UCSD-AML1 (cell line): ENCODE data around the gene BCL2.
A peak's percentile ranks its signal among the peaks of the same experiment; 100 is the strongest.
"Not testable (repeated sequence)": the region's sequence is repeated elsewhere in the genome, so short reads cannot be mapped to it uniquely, and the experiment has no call there.

Experiments used
- DNase-seq: peaks from one replicate; lab custom pipeline; 2025; ENCODE audit not compliant: unreplicated experiment; lab: John Stamatoyannopoulos, UW

BCL2 gene

DNA sequence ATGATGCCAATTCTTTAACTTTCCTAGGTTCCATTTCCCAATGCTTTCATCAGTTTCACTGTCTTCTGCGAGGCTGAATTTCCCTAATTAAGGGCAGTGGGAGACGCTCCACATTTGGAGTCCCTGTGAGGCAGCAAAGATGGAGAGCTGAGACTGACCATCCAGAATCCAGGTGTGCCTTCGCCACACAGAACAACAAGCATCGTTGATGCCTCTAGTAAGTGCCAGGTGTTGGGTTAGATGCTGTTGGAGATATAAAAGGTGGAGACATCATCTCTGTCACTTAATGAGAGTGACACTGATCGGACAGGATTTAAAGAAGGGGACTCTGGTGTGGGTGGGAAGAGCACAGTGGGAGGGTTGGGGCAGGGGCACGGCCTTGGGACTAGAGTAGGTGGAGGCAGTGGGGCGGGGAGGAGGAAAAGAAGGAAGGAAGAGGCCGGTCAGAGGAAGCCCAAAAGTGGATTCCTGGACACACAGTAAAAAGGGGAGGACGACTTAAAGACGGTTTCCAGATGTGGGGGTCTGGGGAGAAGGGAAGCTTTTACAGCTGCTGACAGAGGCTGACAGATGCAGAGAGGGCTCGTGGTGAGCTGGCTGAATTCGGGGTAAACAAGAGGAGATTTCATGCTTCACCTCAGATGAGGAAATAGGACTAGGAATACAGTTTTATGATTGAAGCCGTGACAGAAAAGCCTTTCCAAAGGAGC is 113.0 kb downstream of the BCL2 start:
- DNase-seq = peak; percentile 38

DNA sequence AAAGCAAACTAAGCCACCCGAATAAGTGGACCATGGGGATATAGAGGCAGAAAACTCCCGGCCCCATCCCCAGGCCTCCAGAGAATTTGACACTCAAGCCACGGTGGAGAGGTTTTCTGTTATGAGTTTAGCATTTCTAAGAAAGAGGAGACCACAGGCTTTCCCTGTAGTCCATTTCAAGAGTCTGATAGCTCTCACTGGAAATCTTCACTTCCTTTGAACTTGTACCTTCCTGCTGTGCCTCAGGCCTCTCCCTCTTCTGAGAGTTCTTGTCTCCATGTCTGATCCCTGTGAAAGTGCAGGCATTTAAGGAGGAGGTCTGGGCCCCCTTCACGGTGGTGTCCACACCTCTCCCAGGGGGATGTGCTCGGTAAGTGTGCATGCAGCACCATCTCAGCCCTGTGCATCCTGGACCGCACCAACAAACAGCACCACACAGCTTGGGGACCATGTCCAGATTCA is 113.7 kb downstream of the BCL2 start:
- peak; percentile 50 for DNase-seq

DNA sequence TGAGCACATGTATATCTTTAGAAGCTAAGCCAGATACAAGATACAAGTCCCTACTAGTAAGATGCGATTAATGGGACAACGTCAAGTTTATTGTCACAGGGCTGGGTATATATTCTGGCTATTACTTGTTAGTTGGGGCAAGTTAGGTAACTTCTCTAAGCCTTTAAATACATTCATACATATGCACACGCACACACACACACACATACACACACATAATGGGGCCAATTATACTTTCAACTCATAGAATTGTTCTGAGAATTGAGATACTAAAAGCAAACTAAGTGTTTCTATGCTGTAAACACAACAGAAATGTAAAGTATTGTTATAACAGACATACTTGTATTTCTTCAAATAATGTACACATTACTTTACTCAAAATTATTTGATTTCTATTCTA is 116.1 kb downstream of the BCL2 start:
- DNase-seq = no peak

DNA sequence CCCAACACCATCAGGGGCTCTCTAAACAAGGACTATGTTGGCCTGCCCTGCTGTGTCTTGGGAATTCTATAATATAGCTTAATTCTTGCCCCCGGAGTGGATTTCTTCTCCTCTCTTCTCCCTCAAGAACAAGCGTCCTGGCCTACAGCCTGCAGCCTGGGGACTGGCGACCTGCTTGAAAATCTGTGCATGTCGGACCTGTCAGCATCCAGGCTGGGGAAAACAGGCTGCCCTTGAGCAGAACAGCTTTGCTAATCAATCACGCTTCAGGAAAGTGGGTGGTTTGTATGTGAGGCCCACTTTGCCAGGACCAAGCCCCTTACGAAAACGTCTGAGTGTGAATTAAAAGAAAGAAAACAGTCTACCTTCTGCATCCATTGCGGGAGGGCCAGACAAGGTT is 116.7 kb downstream of the BCL2 start:
- no peak for DNase-seq

DNA sequence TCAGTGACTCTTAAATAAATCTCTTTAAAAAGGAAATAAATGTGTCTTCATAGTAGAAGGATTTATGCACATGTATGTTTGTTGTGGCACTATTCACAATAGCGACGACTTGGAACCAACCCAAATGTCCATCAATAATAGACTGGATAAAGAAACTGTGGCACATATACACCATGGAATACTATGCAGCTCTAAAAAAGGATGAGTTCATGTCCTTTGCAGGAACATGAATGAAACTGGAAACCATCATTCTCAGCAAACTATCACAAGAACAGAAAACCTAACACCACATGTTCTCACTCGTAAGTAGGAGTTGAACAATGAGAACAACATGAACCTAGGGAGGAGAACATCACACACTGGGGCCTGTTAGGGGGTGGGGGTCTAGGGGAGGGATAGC is 118.1 kb downstream of the BCL2 start:
- not testable (repeated sequence) for DNase-seq

DNA sequence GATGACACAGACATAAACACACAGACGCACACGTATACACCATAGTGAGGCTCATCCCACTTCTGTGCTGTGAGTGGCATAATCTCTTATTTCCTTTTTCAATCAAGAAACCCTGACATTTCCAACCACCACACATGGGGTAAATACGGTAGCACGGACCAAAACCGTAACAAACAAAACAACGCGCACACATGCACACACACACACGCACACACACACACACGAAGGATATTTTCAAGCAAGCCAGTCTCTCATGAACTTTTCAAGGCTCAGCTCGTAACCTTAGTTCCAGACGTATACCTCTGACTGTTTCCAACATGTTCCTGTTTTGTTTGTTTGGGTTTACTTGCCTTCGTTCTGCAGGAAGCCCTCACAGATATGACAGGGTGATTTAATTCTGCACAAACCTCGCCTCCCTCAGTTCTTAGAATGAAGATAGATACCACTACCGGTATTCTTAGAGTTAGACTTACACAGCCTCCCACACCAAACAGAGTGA is 119.8 kb downstream of the BCL2 start:
- peak; percentile 32 for DNase-seq

DNA sequence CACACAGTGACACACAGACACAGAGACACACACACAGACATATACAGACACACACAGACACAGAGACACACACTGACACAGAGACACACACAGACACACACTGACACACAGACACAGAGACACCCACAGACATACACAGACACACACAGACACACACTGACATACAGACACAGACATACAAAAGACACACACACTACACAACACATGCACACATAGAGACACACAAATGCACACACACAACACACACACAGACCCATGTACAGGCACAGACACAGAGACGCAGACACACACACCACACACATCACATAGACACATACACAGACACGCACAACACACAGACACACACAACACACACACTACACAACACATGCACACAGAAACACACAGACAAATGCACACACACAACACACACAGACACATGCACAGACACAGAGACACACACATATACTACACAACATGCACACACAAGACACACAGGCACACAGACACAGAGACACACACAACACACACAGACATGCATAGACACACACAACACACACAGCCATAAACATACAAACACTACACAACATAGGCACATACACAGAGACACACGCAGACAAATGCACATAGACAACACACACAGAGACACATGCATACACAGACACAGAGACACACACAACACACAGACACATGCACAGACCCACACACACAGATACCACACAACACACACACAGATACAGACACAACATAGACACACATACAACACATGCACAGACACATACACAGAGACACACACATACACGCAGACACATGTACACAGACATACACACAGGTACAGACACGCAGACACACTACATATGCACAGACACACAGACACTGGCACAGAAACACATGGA is 120.5 kb downstream of the BCL2 start:
- DNase-seq = no peak

DNA sequence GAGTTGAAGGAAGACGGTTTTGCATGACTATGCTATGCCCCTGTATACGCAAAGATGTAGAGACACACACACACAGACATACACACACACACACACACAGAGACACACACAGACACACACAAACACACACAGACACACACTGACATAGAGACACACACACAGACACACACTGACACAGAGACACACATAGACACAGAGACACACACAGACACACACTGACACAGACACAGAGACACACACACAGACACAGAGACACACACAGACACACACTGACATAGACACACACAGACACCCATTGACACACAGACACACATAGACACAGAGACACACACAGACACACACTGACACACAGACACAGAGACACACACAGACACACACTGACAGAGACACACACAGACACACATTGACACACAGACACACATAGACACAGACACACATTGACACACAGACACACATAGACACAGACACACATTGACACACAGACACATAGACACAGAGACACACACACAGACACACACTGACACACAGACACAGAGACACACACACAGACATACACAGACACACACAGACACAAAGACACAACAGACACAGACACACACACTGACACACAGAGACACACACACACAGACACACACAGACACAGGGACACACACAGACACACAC is 121.3 kb downstream of the BCL2 start:
- no peak for DNase-seq

DNA sequence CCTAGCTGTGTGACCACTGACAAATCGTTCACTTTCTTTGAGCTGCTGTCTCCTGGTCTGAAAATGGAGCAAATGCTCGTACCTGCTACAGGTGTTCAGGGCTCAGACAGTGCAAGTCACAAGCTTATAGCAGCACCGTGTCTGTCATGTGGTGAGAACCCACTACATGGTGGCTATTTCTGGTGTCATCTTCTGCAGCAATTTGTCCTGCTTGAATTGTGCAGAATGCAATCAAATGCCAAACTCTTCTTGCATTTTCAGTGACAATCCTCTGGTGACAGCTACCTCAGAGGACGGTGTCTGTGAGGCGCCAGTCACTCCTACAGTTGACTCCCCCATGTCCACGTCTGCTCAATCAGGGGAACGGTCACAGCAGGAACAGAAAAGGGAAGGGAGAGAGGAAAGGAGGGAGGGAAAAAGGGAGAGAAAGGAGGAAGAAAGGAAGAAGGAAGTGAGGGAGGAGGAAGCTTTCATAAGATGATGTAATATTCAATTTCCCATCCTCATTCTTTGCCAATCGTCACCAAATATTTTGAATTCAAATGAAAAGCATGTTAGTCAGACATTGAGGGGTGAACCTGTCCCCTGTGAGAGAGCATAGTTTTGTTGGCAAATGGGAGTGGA is 122.2 kb downstream of the BCL2 start:
- peak; percentile 17 for DNase-seq

DNA sequence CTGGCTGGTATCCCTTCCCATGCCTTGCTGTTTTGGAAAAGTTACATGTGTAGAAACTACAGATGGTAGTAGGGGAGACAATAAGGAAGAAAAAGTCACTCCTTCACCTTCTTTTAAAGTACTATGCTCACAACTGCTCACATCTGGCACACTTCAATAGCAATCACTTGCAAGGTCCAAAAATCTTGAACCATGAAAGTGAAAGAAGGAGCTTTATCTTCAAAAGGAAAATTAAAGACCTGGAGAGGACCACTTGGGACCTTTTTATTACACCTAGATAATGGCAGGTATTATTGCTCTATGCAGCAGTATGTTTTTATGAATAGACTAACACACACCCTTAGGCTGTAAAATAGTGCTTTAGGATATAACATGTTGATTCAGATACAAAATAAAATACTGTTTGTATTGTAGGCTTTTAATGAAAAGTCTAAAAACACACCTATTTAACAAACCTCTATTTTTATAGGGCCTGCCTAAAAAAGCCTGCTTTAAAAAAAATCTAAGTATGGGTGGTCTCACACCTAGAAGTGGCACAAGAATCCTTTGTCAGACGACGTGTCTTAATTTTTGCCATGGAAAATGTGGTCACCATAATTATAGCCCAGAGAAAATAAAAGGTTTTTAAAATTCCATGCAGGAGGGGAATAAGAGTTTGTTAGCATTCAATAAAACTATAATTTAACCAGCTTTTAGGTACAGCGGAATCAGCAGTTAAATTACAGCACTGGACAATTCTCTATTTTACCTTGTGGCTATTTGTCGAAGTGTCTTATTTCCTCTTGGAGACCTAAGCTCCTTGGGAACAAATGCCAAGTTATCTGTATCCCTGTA is 124.0 kb downstream of the BCL2 start:
- no peak for DNase-seq

DNA sequence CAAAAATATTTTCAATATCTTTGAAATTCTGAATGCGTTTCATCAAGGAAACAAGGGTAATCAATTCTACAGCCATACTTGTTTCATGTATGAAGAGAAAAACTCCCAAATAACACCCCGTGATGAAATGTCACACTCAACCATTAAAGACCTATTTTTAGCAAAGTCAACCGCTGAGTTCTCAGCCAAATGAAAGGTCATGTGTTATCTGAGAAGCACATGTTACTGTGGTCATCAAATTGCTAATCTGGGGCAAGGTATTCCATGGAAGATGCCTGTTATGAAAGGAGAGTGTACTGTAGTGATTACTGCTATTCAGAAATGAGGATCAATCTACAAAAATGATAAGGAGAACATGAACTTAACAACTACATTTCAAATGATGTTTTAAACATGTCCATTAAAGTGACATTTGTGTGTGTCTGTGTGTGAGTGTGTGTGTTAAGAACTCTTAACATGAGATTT is 126.7 kb downstream of the BCL2 start:
- DNase-seq = no peak

DNA sequence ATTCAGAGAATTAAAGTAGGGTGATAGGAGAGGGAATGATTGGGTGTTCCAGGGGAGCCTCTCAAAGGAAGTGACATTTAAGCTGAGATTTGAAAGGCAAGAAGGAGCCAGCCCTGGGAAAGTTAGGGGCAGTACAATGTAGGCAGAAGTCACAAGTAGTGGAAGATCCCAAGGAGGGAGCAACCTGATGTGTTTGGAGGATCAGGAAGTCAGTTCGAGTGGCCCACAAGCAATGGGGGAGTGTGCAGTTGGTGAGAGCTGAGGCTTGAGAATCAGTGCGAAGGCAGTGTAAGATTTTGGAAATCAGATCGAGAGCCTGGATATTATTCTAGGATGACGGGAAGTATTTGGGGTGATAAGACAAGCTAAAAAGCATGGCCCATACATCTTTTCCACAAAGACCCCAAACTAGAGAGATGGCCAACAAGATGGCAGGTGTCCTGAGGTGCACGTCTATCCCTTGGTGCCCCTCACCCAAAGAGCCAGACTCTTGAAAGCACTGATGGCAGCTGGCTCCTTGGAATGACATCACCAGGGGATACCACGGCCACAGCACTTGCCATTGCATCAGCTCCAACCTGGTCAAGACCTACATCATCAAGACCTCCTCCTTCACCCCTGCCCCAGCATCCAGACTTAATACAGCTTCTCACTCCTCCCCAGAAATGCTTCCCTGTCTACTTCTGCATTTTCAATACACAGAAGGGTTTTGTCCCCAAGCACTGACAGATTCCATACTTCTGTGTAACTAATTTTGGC is 127.3 kb downstream of the BCL2 start:
- DNase-seq = peak; percentile 14

DNA sequence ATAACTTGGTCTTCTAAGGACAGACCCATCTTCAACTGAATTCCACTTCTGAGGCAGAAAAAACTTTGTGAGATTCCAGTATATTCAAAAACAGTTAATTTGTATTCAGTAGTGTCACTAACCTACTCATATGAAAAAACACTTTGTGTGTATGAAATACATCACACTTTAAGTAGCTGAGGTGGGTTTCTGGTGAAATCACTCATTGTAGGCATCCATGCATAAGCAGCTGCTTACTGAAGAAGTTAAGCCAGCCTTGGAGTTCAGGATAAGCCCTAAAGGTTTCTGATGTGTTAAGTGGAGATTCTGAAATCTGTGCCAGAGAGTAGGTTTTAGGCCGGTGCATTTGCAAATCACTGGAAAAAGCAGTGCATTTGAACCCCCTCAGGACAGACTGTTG is 128.2 kb downstream of the BCL2 start:
- DNase-seq = no peak

DNA sequence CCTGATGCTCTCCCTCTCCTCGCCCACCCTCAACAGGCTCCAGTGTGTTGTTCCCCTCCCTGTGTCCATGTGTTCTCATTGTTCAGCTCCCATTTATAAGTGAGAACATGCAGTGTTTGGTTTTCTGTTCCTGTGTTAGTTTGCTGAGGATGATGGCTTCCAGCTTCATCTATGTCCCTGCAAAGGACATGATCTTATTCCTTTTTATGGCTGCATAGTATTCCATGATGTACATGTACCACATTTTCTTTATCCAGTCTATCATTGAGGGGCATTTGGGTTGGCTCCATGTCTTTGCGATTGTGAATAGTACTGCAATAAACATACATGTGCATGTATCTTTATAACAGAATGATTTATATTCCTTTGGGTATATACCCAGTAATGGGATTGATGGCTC is 128.7 kb downstream of the BCL2 start:
- DNase-seq = not testable (repeated sequence)

DNA sequence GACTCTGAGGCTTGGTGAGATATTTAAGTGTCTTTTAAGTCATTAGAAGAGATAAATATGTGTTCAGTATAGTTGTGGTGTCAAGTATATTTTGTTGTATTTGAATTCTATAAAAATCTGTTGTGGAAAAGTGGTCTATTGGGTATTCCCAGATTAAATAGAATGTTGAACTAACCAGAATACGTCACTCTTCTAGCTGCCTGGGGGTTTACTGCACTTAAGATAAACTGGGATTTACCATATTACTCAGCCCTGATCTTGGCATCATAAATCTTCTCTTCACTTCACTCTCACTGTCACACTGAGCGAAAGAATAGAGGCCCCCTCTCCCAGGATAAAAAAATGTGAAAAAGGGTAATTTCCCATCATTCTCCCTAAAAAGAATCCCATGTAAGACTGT is 129.8 kb downstream of the BCL2 start:
- no peak for DNase-seq

DNA sequence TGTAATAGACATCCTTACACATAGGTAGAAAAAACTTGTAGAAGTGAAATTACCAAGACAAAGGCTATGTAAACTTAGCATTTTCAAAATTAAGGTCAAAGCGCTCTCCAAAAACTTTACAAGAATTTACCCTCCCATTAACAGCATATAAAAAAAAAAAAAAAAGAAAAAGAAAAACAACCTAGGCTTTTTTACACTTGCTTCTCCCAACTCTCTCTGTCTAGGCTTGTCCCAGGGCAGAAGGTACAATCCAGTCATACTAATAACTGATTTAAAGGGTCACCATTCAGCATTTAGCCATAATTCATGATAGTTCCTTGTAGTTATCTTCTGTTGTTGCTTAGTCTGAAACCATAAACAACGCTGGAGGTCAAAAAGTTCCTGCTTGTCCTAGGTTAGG is 130.5 kb downstream of the BCL2 start:
- DNase-seq = no peak

DNA sequence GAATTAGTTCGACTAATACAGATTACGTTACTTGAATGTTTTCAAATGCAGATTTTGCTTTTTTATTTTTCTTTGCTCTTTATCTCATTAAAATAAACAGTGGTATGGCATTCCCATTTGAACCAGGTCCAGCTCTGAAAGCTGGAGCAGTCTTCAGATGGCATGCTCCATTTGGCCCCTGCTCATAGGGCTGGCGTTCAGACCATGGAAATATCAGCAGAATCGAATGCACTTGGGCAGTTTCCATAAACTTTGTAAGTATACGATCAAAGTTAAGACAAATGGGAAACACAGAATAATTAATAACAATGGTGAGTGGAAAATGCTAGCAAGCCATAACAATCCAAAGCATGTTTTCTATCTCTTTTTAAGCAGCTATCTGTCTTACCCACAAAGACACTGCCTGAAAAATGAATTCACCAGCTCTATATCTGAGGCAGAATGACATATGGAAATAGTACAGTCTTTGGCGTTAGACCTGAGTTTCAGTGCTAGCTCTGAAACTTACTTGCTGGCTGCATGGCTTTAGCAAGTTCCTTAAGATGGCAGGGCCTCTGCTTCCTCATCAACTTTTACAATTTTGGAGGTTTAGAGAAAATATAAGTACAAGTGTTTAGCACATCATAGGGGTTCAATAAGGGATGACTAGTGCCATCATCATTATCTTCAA is 131.6 kb downstream of the BCL2 start:
- DNase-seq = no peak

DNA sequence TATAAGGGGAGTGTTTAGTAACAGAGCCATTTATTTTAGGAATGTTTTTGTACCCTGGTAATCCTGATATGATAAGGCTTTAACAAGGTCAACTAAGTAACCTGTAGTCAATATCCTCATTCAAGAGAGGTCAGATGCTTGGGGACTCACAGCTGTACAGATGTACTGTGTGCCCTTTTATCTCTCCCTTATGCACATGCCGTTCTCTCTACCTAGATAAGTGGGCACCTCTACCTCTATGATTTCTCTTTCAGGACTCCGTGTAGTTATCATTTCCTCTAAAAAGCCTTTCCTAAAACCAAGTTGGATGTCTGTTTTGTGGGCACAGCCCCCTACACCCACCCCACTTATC is 132.4 kb downstream of the BCL2 start:
- no peak for DNase-seq
